ENCODE data around the gene ZSCAN18. TPM values are rescaled to one million over a fixed set of nuclear protein-coding genes. Genes with fewer than 3 reads are reported as not detected.

Gene ZSCAN18
- total and polyA plus RNA-seq, 2 experiments from 2014 or later = 127 to 243 TPM

DNA sequence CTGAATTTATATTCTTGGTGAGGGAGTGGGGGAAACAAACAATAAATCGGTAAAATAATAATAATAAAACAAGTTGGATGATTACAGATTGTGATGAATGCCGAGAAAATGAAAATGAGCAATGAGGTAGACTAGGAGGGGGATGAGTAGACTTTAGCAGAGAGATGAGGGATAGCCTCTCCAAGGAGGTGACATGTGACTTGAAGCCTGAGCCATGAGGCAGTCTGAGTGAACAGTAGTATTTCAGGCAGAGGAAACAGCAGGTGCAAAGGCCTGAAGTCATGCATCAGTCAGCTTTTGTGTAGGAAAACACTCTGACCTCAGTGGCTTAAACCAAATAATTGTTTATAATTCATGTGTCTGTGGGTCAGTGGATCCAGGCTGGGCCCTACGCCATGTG lies 34.3 kb downstream of the ZSCAN18 start:
- peaks cover 1% of the 10 kb centered on the region for H3K4me1 ChIP-seq (ENCODE audit: low read depth)
- DNase-seq (ENCODE audit: low read depth in 1 of 2, low spot score in 1 of 2) = no peak
- no peaks in the 10 kb centered on the region for H3K27me3 ChIP-seq
- H3K36me3 ChIP-seq = no peaks in the 10 kb centered on the region
- no peak overlapping the region for H3K27ac ChIP-seq
- TF ChIP-seq, protein P1, sequence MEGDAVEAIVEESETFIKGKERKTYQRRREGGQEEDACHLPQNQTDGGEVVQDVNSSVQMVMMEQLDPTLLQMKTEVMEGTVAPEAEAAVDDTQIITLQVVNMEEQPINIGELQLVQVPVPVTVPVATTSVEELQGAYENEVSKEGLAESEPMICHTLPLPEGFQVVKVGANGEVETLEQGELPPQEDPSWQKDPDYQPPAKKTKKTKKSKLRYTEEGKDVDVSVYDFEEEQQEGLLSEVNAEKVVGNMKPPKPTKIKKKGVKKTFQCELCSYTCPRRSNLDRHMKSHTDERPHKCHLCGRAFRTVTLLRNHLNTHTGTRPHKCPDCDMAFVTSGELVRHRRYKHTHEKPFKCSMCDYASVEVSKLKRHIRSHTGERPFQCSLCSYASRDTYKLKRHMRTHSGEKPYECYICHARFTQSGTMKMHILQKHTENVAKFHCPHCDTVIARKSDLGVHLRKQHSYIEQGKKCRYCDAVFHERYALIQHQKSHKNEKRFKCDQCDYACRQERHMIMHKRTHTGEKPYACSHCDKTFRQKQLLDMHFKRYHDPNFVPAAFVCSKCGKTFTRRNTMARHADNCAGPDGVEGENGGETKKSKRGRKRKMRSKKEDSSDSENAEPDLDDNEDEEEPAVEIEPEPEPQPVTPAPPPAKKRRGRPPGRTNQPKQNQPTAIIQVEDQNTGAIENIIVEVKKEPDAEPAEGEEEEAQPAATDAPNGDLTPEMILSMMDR (IDR thresholded peaks at IDR 0.05; ENCODE audit: low read depth, low read length) = no peak
- H3K4me3 ChIP-seq = no peak overlapping the region
- H3K9me3 ChIP-seq (ENCODE audit: low read depth) = no peaks in the 10 kb centered on the region

DNA sequence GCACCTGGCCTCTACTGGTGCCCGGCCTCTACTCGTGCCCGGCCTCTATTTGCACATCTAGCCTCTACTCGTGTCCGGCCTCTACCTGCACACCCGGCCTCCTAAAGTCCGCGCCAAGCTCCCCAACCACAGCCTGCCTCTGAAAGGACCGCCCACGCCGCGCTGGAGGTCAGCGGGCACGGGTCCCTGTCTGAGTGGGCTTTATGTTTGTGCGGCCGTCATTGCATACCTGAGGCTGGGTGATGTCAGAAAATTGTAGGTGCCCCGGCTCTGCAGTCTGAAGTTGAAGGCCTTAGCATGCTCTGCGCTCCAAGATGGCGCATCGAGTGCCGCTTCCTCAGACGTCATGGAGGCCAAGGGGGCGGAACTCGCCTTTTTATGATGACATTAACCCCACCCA lies 37.8 kb downstream of the ZSCAN18 start:
- Histone ChIP-seq H3K27ac (no peak overlapping the region), H3K36me3 (no peaks in the 10 kb centered on the region), H3K9me3 (ENCODE audit: low read depth) (no peaks in the 10 kb centered on the region), H3K27me3 (no peaks in the 10 kb centered on the region), H3K4me1 (ENCODE audit: low read depth) (peaks cover 5% of the 10 kb centered on the region), H3K4me3 (no peak overlapping the region)
- TF ChIP-seq, protein P1 (IDR thresholded peaks at IDR 0.05; ENCODE audit: low read depth, low read length) = no peak
- no peak for DNase-seq (ENCODE audit: low read depth in 1 of 2, low spot score in 1 of 2)

DNA sequence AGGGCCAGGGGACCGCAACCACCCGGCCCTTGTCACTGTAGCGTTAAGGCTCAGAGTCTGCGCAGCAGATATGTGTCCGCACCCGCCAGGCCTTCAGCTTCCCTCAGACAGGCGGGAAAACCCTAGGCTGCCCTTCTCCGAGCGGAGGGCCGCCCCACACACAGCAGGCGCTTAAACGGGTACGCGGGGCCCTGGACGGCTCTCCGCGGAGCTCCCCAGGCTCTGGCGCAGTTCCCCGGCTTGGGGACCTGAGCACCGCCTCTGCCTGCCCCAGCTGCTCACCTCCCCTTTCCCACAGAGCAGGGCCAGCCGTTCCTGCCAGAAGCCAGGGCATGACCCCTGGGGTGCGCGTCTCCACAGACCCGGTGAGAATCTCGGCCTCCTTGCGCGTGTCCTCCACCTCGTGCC lies 38.4 kb downstream of the ZSCAN18 start:
- H3K27me3 ChIP-seq = no peaks in the 10 kb centered on the region
- no peaks in the 10 kb centered on the region for H3K36me3 ChIP-seq
- H3K4me1 ChIP-seq (ENCODE audit: low read depth) = peaks cover 5% of the 10 kb centered on the region
- peak overlapping the region; percentile 56 for H3K4me3 ChIP-seq
- peak overlapping the region; percentile 93 for H3K27ac ChIP-seq
- TF ChIP-seq, protein P1 (IDR thresholded peaks at IDR 0.05; ENCODE audit: low read depth, low read length) = no peak
- no peaks in the 10 kb centered on the region for H3K9me3 ChIP-seq (ENCODE audit: low read depth)
- DNase-seq (ENCODE audit: low read depth in 1 of 2, low spot score in 1 of 2) = no peak

DNA sequence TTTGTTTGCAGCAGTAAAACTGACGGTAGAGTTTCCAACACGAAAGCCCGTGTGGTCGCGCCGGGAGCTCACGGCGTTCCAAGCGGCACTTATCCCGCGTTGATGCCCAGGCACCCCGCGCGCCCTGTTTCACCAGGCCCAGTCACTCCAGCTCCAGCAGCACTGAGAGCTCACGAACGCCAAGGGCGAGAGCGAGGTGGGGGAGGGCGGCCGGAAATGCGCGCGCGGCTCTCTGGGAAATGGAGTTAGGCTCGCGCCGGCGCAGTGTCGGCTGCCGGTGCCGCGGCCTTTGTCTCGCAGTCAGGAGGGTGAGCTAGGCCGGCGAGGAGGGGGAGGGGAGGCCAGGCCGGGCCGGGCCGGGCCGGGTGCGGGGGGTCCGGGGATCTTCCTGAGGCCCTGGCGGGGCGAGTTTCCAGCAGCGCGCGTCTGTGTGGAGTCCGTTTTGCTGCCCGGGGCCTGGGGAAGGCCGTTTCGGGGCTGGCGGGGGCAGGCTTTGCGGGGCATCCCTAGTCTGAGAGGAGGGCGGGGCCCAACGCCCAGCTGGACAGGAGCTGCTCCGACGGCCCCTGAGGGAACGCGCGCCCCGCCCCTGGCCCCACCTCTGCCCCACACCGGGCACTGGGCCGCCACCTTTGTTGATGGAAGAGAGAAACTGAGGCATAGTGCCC lies 38.9 kb downstream of the ZSCAN18 start, which contains the start of gene ZNF135:
TSS of gene ZNF135 (plus strand) at position 280 of the 668 bp plus-strand sequence. CDS start 721 bp downstream, outside the sequence.
- Histone ChIP-seq H3K27me3 (no peaks in the 10 kb centered on the region), H3K9me3 (ENCODE audit: low read depth) (no peaks in the 10 kb centered on the region), H3K4me1 (ENCODE audit: low read depth) (peaks cover 5% of the 10 kb centered on the region), H3K27ac (peak within 1 kb of the TSS; percentile 93), H3K4me3 (peak within 1 kb of the TSS; percentile 56), H3K36me3 (no peaks in the 10 kb centered on the region)
- DNase-seq (ENCODE audit: low read depth in 1 of 2, low spot score in 1 of 2) = peak; percentile 94 to 95
- TF ChIP-seq, protein P1 (IDR thresholded peaks at IDR 0.05; ENCODE audit: low read depth, low read length) = no peak

DNA sequence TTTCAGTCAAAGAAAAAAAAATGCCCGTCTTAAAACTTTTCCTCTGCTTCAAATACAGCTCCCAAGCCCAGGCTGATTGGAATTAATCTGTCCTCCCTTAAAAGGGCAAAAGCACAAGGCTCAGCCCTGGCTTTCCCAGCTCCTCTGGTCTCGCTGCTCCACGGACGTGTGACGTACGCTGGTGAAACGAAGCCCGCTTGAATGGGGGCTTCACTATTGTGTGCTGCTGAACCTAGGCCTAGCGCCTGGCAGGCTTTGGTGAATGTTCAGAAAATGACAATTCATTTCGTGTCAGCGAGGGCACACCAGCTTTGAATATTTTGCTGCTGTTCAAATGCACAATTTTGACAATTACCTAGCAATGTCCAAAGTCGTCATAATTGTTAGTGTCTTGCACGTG lies 39.6 kb downstream of the ZSCAN18 start:
- Histone ChIP-seq H3K9me3 (ENCODE audit: low read depth) (no peaks in the 10 kb centered on the region), H3K4me3 (peak overlapping the region; percentile 56), H3K4me1 (ENCODE audit: low read depth) (peaks cover 5% of the 10 kb centered on the region), H3K27ac (peak overlapping the region; percentile 93), H3K27me3 (no peaks in the 10 kb centered on the region), H3K36me3 (no peaks in the 10 kb centered on the region)
- TF ChIP-seq, protein P1 (IDR thresholded peaks at IDR 0.05; ENCODE audit: low read depth, low read length) = no peak
- peak in 1 of 2 donors; percentile 8 for DNase-seq (ENCODE audit: low read depth in 1 of 2, low spot score in 1 of 2)
